ENCODE results near the gene ARHGAP32. TPM values are rescaled to one million over a fixed set of nuclear protein-coding genes. Genes with fewer than 3 reads are reported as not detected.
"Not testable (repeated sequence)": the region's sequence is repeated elsewhere in the genome, so short reads cannot be mapped to it uniquely, and the experiment has no call there.

The ARHGAP32 gene
- total RNA-seq, 1 donor from 2014 or later, result 50.8 TPM

DNA sequence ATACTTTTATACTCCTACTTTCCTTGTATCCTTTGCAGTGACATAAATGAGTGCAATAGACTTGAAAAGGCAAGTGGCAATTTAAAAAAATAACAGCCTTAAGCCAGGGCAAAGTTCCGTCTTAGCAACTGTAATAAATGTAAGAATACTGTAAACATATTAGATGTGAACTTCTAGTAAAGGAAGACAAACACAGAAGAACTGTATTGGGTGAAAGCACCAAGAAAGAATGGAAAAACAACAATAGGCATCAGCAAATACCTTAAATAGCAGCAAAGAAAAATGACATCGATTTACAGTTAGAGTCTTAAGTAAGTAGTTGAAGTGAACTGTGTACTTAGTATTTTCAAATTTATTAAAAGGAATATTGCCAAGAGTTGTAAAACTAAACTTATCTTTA is 174.0 kb downstream of the ARHGAP32 start:
- FAIRE-seq (no peak), DNase-seq (ENCODE audit: low read depth) (no peak)
- Histone ChIP-seq H3K27me3 (ENCODE audit: control insufficient read depth, insufficient read depth, low read length) (no peaks in the 10 kb centered on the region), H3K36me3 (ENCODE audit: control insufficient read depth, insufficient read depth, low read length) (no peaks in the 10 kb centered on the region), H3K4me3 (ENCODE audit: low read depth, low read length) (no peak overlapping the region)
- TF ChIP-seq, protein P1, sequence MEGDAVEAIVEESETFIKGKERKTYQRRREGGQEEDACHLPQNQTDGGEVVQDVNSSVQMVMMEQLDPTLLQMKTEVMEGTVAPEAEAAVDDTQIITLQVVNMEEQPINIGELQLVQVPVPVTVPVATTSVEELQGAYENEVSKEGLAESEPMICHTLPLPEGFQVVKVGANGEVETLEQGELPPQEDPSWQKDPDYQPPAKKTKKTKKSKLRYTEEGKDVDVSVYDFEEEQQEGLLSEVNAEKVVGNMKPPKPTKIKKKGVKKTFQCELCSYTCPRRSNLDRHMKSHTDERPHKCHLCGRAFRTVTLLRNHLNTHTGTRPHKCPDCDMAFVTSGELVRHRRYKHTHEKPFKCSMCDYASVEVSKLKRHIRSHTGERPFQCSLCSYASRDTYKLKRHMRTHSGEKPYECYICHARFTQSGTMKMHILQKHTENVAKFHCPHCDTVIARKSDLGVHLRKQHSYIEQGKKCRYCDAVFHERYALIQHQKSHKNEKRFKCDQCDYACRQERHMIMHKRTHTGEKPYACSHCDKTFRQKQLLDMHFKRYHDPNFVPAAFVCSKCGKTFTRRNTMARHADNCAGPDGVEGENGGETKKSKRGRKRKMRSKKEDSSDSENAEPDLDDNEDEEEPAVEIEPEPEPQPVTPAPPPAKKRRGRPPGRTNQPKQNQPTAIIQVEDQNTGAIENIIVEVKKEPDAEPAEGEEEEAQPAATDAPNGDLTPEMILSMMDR (IDR thresholded peaks at IDR 0.05; ENCODE audit: insufficient read depth, low read length, severe bottlenecking), result no peak

- no peak for FAIRE-seq
Measured at GRCh38 chr11:129013737-129014475, 178.2 kb downstream of the ARHGAP32 start.

GRCh38 chr11:129012880-129013279 is 179.2 kb downstream of the ARHGAP32 start:
- TF ChIP-seq, protein P1 (IDR thresholded peaks at IDR 0.05; ENCODE audit: insufficient read depth, low read length, severe bottlenecking), result no peak
- DNase-seq (ENCODE audit: low read depth) (no peak), FAIRE-seq (no peak)
- H3K4me3 ChIP-seq (ENCODE audit: low read depth, low read length), result no peak overlapping the region
- H3K36me3 ChIP-seq (ENCODE audit: control insufficient read depth, insufficient read depth, low read length), result no peaks in the 10 kb centered on the region
- no peaks in the 10 kb centered on the region for H3K27me3 ChIP-seq (ENCODE audit: control insufficient read depth, insufficient read depth, low read length)

More at GRCh38 chr11:129013737-129014475, 178.2 kb downstream of the ARHGAP32 start:
- TF ChIP-seq, protein P1 (IDR thresholded peaks at IDR 0.05; ENCODE audit: insufficient read depth, low read length, severe bottlenecking), result no peak
- H3K4me3 ChIP-seq (ENCODE audit: low read depth, low read length), result no peak overlapping the region
- peak; percentile 41 for DNase-seq (ENCODE audit: low read depth)
- H3K27me3 ChIP-seq (ENCODE audit: control insufficient read depth, insufficient read depth, low read length), result no peaks in the 10 kb centered on the region
- H3K36me3 ChIP-seq (ENCODE audit: control insufficient read depth, insufficient read depth, low read length), result no peaks in the 10 kb centered on the region

- no peak overlapping the region for H3K4me3 ChIP-seq (ENCODE audit: low read depth, low read length)
- no peaks in the 10 kb centered on the region for H3K36me3 ChIP-seq (ENCODE audit: control insufficient read depth, insufficient read depth, low read length)
- DNase-seq (ENCODE audit: low read depth), result peak; percentile 52
- no peaks in the 10 kb centered on the region for H3K27me3 ChIP-seq (ENCODE audit: control insufficient read depth, insufficient read depth, low read length)
- no peak for FAIRE-seq
- TF ChIP-seq, protein P1 (IDR thresholded peaks at IDR 0.05; ENCODE audit: insufficient read depth, low read length, severe bottlenecking), result no peak
Measured at GRCh38 chr11:129006161-129006560, 186.0 kb downstream of the ARHGAP32 start.

GRCh38 chr11:128999165-128999564 is 193.0 kb downstream of the ARHGAP32 start:
- H3K36me3 ChIP-seq (ENCODE audit: control insufficient read depth, insufficient read depth, low read length); H3K4me3 ChIP-seq (ENCODE audit: low read depth, low read length); DNase-seq (ENCODE audit: low read depth); H3K27me3 ChIP-seq (ENCODE audit: control insufficient read depth, insufficient read depth, low read length); FAIRE-seq: not testable (repeated sequence)

GRCh38 chr11:128988242-128988970 is 203.7 kb downstream of the ARHGAP32 start:
- peaks cover 4% of the 10 kb centered on the region for H3K36me3 ChIP-seq (ENCODE audit: control insufficient read depth, insufficient read depth, low read length)
- TF ChIP-seq, protein P1 (IDR thresholded peaks at IDR 0.05; ENCODE audit: insufficient read depth, low read length, severe bottlenecking), result no peak
- H3K27me3 ChIP-seq (ENCODE audit: control insufficient read depth, insufficient read depth, low read length), result no peaks in the 10 kb centered on the region
- DNase-seq (ENCODE audit: low read depth), result no peak
- H3K4me3 ChIP-seq (ENCODE audit: low read depth, low read length), result no peak overlapping the region
- no peak for FAIRE-seq
